IMR-90 (cell line): ENCODE data around the gene COL4A2. TPM values are rescaled to one million over a fixed set of nuclear protein-coding genes. Genes with fewer than 3 reads are reported as not detected.

ENCODE experiments used
- ATAC-seq: fragments of 200-7000 bp; cut with Tn5 transposase; 2 replicates; pipeline ENCODE4 v1.9.1; 2020; ENCODE audit warnings: low read depth, mild to moderate bottlenecking, moderate library complexity
- BruUV-seq: library from RNA; stranded (reverse); fragments of 400-500 nt; replicated peaks from 2 replicates; lab custom pipeline; 2021; lab: Mats Ljungman, UMichigan
- CTCF ChIA-PET: fragments of 300-600 bp; formaldehyde crosslinking; extraction: SDS; loops from one replicate; lab custom pipeline; 2021; ENCODE audit warnings: antibody characterized with exemption; lab: Yijun Ruan, JAX
- POLR2A ChIA-PET: fragments of 300-600 bp; sonication (Branson Sonifier 250); formaldehyde crosslinking; loops from one replicate; lab custom pipeline; 2022; ENCODE audit warnings: antibody characterized with exemption; ENCODE audit not compliant: unreplicated experiment; lab: Charles Lee
- DNase-seq: peaks from one replicate; pipeline ENCODE4 v3.0.0; 2013
- H2AFZ ChIP-seq: replicated peaks from 2 replicates; pipeline ENCODE3; 2013; ENCODE audit warnings: low read length, mild to moderate bottlenecking; ENCODE audit not compliant: poor library complexity
- H2AK5ac ChIP-seq: 2 replicates; pipeline ENCODE4 v1.6.1; 2013; ENCODE audit warnings: low read depth, low read length, inconsistent platforms
- H2AK9ac ChIP-seq: replicated peaks from 2 replicates; pipeline ENCODE3; 2013; ENCODE audit warnings: mild to moderate bottlenecking, low read depth, low read length, moderate library complexity; ENCODE audit not compliant: poor library complexity
- H2BK120ac ChIP-seq: 2 replicates; pipeline ENCODE4 v1.6.1; 2013; ENCODE audit warnings: low read depth, low read length, inconsistent platforms
- H2BK15ac ChIP-seq: 3 replicates; pipeline ENCODE4 v1.6.1; 2013; ENCODE audit warnings: low read depth, low read length, inconsistent platforms
- H2BK20ac ChIP-seq: 2 replicates; pipeline ENCODE4 v1.6.1; 2013; ENCODE audit warnings: low read depth, mild to moderate bottlenecking, inconsistent platforms, low read length, moderate library complexity
- H2BK5ac ChIP-seq: 2 replicates; pipeline ENCODE4 v1.6.1; 2013; ENCODE audit warnings: mild to moderate bottlenecking, low read depth, low read length, inconsistent platforms; ENCODE audit not compliant: poor library complexity, severe bottlenecking
- H3K14ac ChIP-seq: replicated peaks from 2 replicates; pipeline ENCODE4 v1.6.1; 2013; ENCODE audit warnings: low read depth, low read length, inconsistent platforms
- H3K18ac ChIP-seq: 2 replicates; pipeline ENCODE4 v1.6.1; 2013; ENCODE audit warnings: low read depth, low read length, control low read depth
- H3K23ac ChIP-seq: 2 replicates; pipeline ENCODE4 v1.6.1; 2013; ENCODE audit warnings: low read depth, low read length, inconsistent platforms
- H3K27ac ChIP-seq: 2 replicates; pipeline ENCODE4 v1.5.1; 2013; ENCODE audit warnings: mild to moderate bottlenecking, control low read depth, low read length; ENCODE audit not compliant: insufficient read depth
- H3K27me3 ChIP-seq: 2 replicates; pipeline ENCODE4 v1.6.1; 2013; ENCODE audit warnings: low read length; ENCODE audit not compliant: control insufficient read depth, insufficient read depth
- H3K36me3 ChIP-seq: 2 replicates; pipeline ENCODE4 v1.6.1; 2013; ENCODE audit warnings: low read length, mixed read lengths; ENCODE audit not compliant: control insufficient read depth, insufficient read depth
- H3K4ac ChIP-seq: 2 replicates; pipeline ENCODE4 v1.6.1; 2013; ENCODE audit warnings: low read depth, low read length, inconsistent platforms
- H3K4me1 ChIP-seq: 2 replicates; pipeline ENCODE4 v1.6.1; 2013; ENCODE audit warnings: low read length, mixed read lengths; ENCODE audit not compliant: control insufficient read depth, insufficient read depth
- H3K4me2 ChIP-seq: 2 replicates; pipeline ENCODE4 v1.6.1; 2013; ENCODE audit warnings: low read depth, mild to moderate bottlenecking, control low read depth, low read length, moderate library complexity
- H3K4me3 ChIP-seq: 2 replicates; pipeline ENCODE4 v1.5.1; 2013; ENCODE audit warnings: low read depth, mild to moderate bottlenecking, control low read depth, low read length, moderate library complexity; ENCODE audit not compliant: insufficient read depth
- H3K56ac ChIP-seq: 2 replicates; pipeline ENCODE4 v1.6.1; 2013; ENCODE audit warnings: low read length, inconsistent platforms; ENCODE audit not compliant: insufficient read depth; ENCODE audit errors: extremely low read depth
- H3K79me1 ChIP-seq, 2 experiments: 2 replicates each; pipeline ENCODE4 v1.6.1; 2013; ENCODE audit warnings: low read length in 2 of 2, inconsistent platforms in 1 of 2, low read depth in 1 of 2
- H3K9ac ChIP-seq: 2 replicates; pipeline ENCODE4 v1.6.1; 2013; ENCODE audit warnings: low read depth, low read length, control low read depth
- H3K9me1 ChIP-seq: 2 replicates; pipeline ENCODE4 v1.6.1; 2013; ENCODE audit warnings: low read length, inconsistent platforms; ENCODE audit not compliant: insufficient read depth
- H3K9me3 ChIP-seq: 2 replicates; pipeline ENCODE4 v1.6.1; 2013; ENCODE audit warnings: low read length; ENCODE audit not compliant: control insufficient read depth, insufficient read depth
- H4K20me1 ChIP-seq: 2 replicates; pipeline ENCODE4 v1.6.1; 2013; ENCODE audit warnings: low read length, inconsistent platforms; ENCODE audit not compliant: insufficient read depth
- H4K5ac ChIP-seq: 2 replicates; pipeline ENCODE4 v1.6.1; 2013; ENCODE audit warnings: mild to moderate bottlenecking, low read depth, low read length, control low read depth
- H4K8ac ChIP-seq, 2 experiments: 2 replicates each; pipeline ENCODE4 v1.6.1; 2013; ENCODE audit warnings: low read depth in 2 of 2, low read length in 2 of 2, control low read depth in 1 of 2, inconsistent platforms in 1 of 2
- H4K91ac ChIP-seq: 2 replicates; pipeline ENCODE4 v1.6.1; 2013; ENCODE audit warnings: low read depth, low read length, inconsistent platforms; ENCODE audit not compliant: insufficient read depth
- BHLHE40 ChIP-seq: fragments of 150-350 bp; IDR thresholded peaks from 2 replicates; pipeline ENCODE4 v1.6.1; 2016; ENCODE audit warnings: mild to moderate bottlenecking, low read depth, low read length
- CEBPB ChIP-seq: IDR thresholded peaks from 2 replicates; pipeline ENCODE4 v1.6.1; 2012; ENCODE audit warnings: low read depth, low read length, improper control_type of control experiment
- CHD1 ChIP-seq: IDR thresholded peaks from 2 replicates; pipeline ENCODE4 v1.6.1; 2012; ENCODE audit warnings: low read depth, low read length, improper control_type of control experiment
- FOS ChIP-seq: fragments of 150-350 bp; IDR thresholded peaks from 2 replicates; pipeline ENCODE4 v1.6.1; 2016; ENCODE audit warnings: low read depth, low read length
- MAFK ChIP-seq: IDR thresholded peaks from 2 replicates; pipeline ENCODE4 v1.6.1; 2012; ENCODE audit warnings: low read depth, low read length, improper control_type of control experiment
- MAZ ChIP-seq: IDR thresholded peaks from 2 replicates; pipeline ENCODE4 v1.6.1; 2012; ENCODE audit warnings: low read depth, mild to moderate bottlenecking, low read length, improper control_type of control experiment, moderate library complexity, borderline replicate concordance
- MXI1 ChIP-seq: IDR thresholded peaks from 2 replicates; pipeline ENCODE4 v1.6.1; 2012; ENCODE audit warnings: low read depth, mild to moderate bottlenecking, low read length, moderate library complexity, borderline replicate concordance
- NFE2L2 ChIP-seq: fragments of 150-350 bp; IDR thresholded peaks from 2 replicates; pipeline ENCODE4 v1.6.1; 2016; ENCODE audit warnings: low read depth, mild to moderate bottlenecking, low read length
- RAD21 ChIP-seq: IDR thresholded peaks from 2 replicates; pipeline ENCODE4 v1.6.1; 2012; ENCODE audit warnings: low read length, improper control_type of control experiment
- RCOR1 ChIP-seq: IDR thresholded peaks from 2 replicates; pipeline ENCODE4 v1.6.1; 2012; ENCODE audit warnings: mild to moderate bottlenecking, low read length, improper control_type of control experiment; ENCODE audit not compliant: insufficient replicate concordance
- RFX5 ChIP-seq: IDR thresholded peaks from 2 replicates; pipeline ENCODE4 v1.8.0; 2012; ENCODE audit warnings: low read depth, mild to moderate bottlenecking, low read length, moderate library complexity
- SMC3 ChIP-seq: fragments of 150-350 bp; IDR thresholded peaks from 2 replicates; pipeline ENCODE4 v1.6.1; 2016; ENCODE audit warnings: low read depth, mild to moderate bottlenecking, antibody characterized with exemption, low read length, moderate library complexity
- WGBS, 2 experiments: methylation state at CpG; one replicate each; pipeline versions ENCODE4 v1.1.5 to v1.1.7; 2013; ENCODE audit warnings: missing lambda C conversion rate in 2 of 2; ENCODE audit not compliant: insufficient read length in 1 of 2; ENCODE audit errors: extremely low coverage in 2 of 2; 5-methylcytosine and 5-hydroxymethylcytosine counted together
- dilution Hi-C: fragments of 300-500 bp; cut with HindIII; formaldehyde crosslinking; loops from one replicate; pipeline ENCODE4 v1.14.3; 2018; ENCODE audit warnings: low sequenced_read_pairs; ENCODE audit not compliant: unreplicated experiment
- in situ Hi-C: fragments of 300-500 bp; cut with MboI; formaldehyde crosslinking; loops from 3 replicates; pipeline ENCODE4 v1.14.3; 2019; ENCODE audit warnings: low sequenced_read_pairs, inconsistent platforms, mixed read lengths
- intact Hi-C: fragments of 100-400 bp; cut with micrococcal nuclease; formaldehyde crosslinking; loops from 2 replicates; pipeline ENCODE4 v1.10.0; 2022
- polyA plus RNA-seq, 3 experiments: library from polyadenylated mRNA; depleted of rRNA; stranded (reverse); fragments of >200 nt; gene quantifications; 2 replicates each; pipeline ENCODE4 v1.2.3, GENCODE V29; 2012; ENCODE audit warnings: low replicate concordance in 1 of 3
- total RNA-seq: library from RNA; depleted of rRNA; stranded (reverse); fragments of >200 nt; gene quantifications from 2 replicates; pipeline ENCODE4 v1.2.3, GENCODE V29; 2012
- TF ChIP-seq, protein P1 (sequence below): conservative IDR thresholded peaks from 2 replicates; pipeline ENCODE4 v1.5.1; 2012; ENCODE audit warnings: mild to moderate bottlenecking, low read depth, low read length, improper control_type of control experiment
- TF ChIP-seq, protein P2 (sequence below): fragments of 150-350 bp; IDR thresholded peaks from 2 replicates; pipeline ENCODE4 v1.6.1; 2017; ENCODE audit warnings: mild to moderate bottlenecking, antibody characterized with exemption, low read length, low read depth

Gene COL4A2
- total and polyA plus RNA-seq, 2 of the 4 experiments (the other 2 are of a cell fraction): 90.7 to 457 TPM

DNA sequence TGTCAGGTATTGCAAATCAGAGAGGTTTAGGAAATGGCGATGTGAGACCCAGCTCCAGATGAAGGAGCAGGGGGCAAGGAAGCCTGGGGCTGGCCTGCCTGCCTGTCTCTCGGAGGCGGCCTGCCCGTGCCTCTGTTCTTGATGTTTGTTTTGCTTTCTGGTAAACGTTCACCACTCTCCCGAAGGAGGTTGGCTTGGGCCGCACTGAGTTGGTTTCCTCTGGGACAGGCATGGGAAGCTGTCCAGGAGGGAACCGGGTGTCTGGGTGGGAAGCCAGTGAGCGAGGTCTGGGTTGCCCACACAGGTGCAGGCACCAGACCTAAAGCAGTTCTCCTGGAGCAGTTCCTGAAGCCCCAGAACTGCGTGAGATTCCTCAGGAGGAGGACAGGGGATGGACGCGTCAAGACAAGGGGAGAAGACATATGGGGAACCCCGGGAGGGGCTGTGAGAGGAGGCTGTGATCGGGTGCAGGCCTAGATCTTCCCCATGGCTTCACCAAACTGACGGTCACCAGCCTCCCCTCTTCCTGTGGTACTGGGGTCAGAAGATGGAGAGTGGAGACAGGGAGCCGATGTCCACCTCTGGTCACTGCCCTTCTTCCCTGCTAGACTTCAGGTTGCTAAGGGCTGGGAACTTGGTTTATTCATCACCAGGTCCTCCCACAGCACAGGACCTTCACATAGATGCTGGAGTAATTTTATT lies 15.2 kb downstream of the COL4A2 start:
- in situ Hi-C loops (no loop called here), intact Hi-C loops (no loop called here), dilution Hi-C loops (no loop called here)
- Histone ChIP-seq H3K4ac (peak overlapping the region; percentile 82), H4K91ac (peak overlapping the region; percentile 26), H3K9ac (no peak overlapping the region), H2AK5ac (peak overlapping the region; percentile 79), H2AFZ (no peak overlapping the region), H3K79me1 (peaks cover 29 to 87% of the 10 kb centered on the region in 2 experiments), H3K14ac (peak overlapping the region; percentile 82), H3K23ac (0 out of 2 replicates have a peak overlapping the region, but pooled peaks have one; percentile 20), H3K18ac (peak overlapping the region; percentile 23; the same call in 1 of the 2 replicates), H3K4me3 (no peak overlapping the region), H2AK9ac (peak overlapping the region; percentile 22), H2BK20ac (peak overlapping the region; percentile 8), H3K27ac (peak overlapping the region; percentile 20), H3K9me1 (peaks cover 59% of the 10 kb centered on the region), H3K9me3 (no peaks in the 10 kb centered on the region), H2BK120ac (peak overlapping the region; percentile 79), H2BK15ac (peak overlapping the region; percentile 60; the same call in 1 of the 3 replicates), H3K36me3 (peaks cover 17% of the 10 kb centered on the region), H3K27me3 (no peaks in the 10 kb centered on the region), H3K56ac (no peak overlapping the region), H2BK5ac (peak overlapping the region; percentile 44), H3K4me2 (no peak overlapping the region), H3K4me1 (peaks cover 43% of the 10 kb centered on the region), H4K8ac (peak overlapping the region; percentile 29 to 37; a peak in 3 of 4 replicates), H4K20me1 (peaks cover 71% of the 10 kb centered on the region), H4K5ac (peak overlapping the region; percentile 52; the same call in 1 of the 2 replicates)
- BruUV-seq: no TSS peak
- ChIA-PET CTCF (interaction anchor here (1.6 kb wide), 1 partner anchor 17 kb away, joined by 6 read pairs; the partner anchor contains the start of gene COL4A1), POLR2A (no interaction called here)
- WGBS, 2 experiments: 70% methylated on average over 4 of the region's 16 CpGs; no CpG with 5 or more reads in 1 of the 2 experiments
- DNase-seq (no peak), ATAC-seq (no peak)
- no peak for TF ChIP-seq RFX5
- TF ChIP-seq CEBPB: no peak
- TF ChIP-seq MAZ: no peak
- no peak for TF ChIP-seq MAFK
- TF ChIP-seq CHD1: no peak
- TF ChIP-seq FOS: no peak
- TF ChIP-seq SMC3: no peak
- TF ChIP-seq MXI1: no peak
- no peak for TF ChIP-seq RAD21
- TF ChIP-seq, protein P1, sequence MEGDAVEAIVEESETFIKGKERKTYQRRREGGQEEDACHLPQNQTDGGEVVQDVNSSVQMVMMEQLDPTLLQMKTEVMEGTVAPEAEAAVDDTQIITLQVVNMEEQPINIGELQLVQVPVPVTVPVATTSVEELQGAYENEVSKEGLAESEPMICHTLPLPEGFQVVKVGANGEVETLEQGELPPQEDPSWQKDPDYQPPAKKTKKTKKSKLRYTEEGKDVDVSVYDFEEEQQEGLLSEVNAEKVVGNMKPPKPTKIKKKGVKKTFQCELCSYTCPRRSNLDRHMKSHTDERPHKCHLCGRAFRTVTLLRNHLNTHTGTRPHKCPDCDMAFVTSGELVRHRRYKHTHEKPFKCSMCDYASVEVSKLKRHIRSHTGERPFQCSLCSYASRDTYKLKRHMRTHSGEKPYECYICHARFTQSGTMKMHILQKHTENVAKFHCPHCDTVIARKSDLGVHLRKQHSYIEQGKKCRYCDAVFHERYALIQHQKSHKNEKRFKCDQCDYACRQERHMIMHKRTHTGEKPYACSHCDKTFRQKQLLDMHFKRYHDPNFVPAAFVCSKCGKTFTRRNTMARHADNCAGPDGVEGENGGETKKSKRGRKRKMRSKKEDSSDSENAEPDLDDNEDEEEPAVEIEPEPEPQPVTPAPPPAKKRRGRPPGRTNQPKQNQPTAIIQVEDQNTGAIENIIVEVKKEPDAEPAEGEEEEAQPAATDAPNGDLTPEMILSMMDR: no peak
- no peak for TF ChIP-seq BHLHE40
- TF ChIP-seq, protein P2, sequence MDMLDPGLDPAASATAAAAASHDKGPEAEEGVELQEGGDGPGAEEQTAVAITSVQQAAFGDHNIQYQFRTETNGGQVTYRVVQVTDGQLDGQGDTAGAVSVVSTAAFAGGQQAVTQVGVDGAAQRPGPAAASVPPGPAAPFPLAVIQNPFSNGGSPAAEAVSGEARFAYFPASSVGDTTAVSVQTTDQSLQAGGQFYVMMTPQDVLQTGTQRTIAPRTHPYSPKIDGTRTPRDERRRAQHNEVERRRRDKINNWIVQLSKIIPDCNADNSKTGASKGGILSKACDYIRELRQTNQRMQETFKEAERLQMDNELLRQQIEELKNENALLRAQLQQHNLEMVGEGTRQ: no peak
- no peak for TF ChIP-seq RCOR1
- TF ChIP-seq NFE2L2: no peak
